Measurements from ENCODE around the gene ATP11A. TPM values are rescaled to one million over a fixed set of nuclear protein-coding genes. Genes with fewer than 3 reads are reported as not detected.

The ATP11A gene
- total RNA-seq, 6 experiments from 2014 or later, result 24.3 to 57.4 (median 33.1) TPM

DNA sequence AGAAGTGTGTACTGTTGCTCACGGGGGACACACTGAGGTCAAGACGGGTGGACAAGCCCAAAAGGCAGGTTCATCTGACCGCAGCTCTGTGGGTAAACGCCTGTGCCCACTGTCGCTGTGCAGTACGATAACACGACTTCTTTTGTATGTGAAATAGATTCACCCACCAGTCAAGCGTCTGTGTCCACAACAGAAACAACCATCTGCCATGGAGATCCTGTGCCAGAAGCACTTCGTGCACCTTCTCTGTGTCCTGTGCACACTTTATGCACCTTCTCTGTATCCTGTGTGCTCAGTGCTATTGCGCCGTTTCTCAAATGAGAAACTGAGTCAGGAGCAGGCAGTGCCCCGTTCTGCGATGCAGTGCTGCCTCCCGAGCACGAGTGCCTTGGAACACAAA, 138.9 kb downstream of the ATP11A start:
- Histone ChIP-seq H3K36me3 (peaks cover 6 to 60% (median 28%) of the 10 kb centered on the region in 4 donors), H3K27me3 (no peaks in the 10 kb centered on the region), H3K4me1 (no peaks in the 10 kb centered on the region), H3K27ac (no peak overlapping the region), H3K9me3 (no peaks in the 10 kb centered on the region), H3K4me3 (no peak overlapping the region)
- 100% methylated on average over 4 of the region's 15 CpGs for WGBS (ENCODE audit: insufficient coverage, low coverage, low lambda C conversion rate, missing lambda C conversion rate)
- DNase-seq, result no peak
- ATAC-seq, result no peak
- TF ChIP-seq, protein P1, sequence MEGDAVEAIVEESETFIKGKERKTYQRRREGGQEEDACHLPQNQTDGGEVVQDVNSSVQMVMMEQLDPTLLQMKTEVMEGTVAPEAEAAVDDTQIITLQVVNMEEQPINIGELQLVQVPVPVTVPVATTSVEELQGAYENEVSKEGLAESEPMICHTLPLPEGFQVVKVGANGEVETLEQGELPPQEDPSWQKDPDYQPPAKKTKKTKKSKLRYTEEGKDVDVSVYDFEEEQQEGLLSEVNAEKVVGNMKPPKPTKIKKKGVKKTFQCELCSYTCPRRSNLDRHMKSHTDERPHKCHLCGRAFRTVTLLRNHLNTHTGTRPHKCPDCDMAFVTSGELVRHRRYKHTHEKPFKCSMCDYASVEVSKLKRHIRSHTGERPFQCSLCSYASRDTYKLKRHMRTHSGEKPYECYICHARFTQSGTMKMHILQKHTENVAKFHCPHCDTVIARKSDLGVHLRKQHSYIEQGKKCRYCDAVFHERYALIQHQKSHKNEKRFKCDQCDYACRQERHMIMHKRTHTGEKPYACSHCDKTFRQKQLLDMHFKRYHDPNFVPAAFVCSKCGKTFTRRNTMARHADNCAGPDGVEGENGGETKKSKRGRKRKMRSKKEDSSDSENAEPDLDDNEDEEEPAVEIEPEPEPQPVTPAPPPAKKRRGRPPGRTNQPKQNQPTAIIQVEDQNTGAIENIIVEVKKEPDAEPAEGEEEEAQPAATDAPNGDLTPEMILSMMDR (IDR thresholded peaks at IDR 0.05), result no peak
- TF ChIP-seq POLR2A (IDR thresholded peaks at IDR 0.05), result no peak
- intact Hi-C loops (cut with DNase I), result no loop called here

DNA sequence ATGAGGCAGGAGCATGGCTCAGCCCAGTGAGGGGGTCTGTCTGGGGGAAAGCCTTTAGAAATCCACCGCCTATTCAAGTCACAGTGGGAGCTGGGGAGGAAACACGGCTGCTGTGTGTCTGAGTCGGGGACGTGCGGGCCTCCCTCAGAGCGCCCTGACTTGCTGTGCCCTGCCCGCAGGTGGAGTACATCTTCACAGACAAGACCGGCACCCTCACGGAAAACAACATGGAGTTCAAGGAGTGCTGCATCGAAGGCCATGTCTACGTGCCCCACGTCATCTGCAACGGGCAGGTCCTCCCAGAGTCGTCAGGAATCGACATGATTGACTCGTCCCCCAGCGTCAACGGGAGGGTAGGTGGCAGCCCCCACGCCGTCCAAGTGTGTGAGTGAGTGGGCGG, 141.4 kb downstream of the ATP11A start:
- Histone ChIP-seq H3K4me3 (no peak overlapping the region), H3K9me3 (no peaks in the 10 kb centered on the region), H3K27ac (no peak overlapping the region), H3K27me3 (no peaks in the 10 kb centered on the region), H3K36me3 (peaks cover 0 to 63% (median 29%) of the 10 kb centered on the region in 4 donors), H3K4me1 (no peaks in the 10 kb centered on the region)
- DNase-seq, result no peak
- WGBS (ENCODE audit: insufficient coverage, low coverage, low lambda C conversion rate, missing lambda C conversion rate), result 96% methylated on average over 5 of the region's 21 CpGs
- no peak for ATAC-seq
- intact Hi-C loops (cut with DNase I), result no loop called here
- TF ChIP-seq, protein P1 (IDR thresholded peaks at IDR 0.05), result no peak
- TF ChIP-seq POLR2A (IDR thresholded peaks at IDR 0.05), result no peak

DNA sequence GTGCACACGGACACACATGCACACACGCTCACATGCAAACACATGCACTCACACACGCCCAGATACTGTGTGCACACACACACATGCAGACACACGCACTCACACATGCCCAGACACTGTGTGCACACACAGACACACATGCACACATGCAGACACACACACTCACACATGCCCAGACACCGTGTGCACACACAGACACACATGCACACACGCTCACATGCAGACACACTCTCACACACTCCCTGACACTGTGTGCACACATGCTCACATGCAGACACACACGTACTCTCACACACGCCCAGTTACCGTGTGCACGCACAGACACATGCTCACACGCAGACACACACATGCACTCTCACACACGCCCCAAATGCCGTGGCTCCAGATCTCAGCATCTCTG, 142.0 kb downstream of the ATP11A start:
- Histone ChIP-seq H3K27ac (no peak overlapping the region), H3K9me3 (no peaks in the 10 kb centered on the region), H3K4me1 (no peaks in the 10 kb centered on the region), H3K4me3 (no peak overlapping the region), H3K36me3 (peaks cover 0 to 62% (median 29%) of the 10 kb centered on the region in 4 donors), H3K27me3 (no peaks in the 10 kb centered on the region)
- intact Hi-C loops (cut with DNase I), result no loop called here
- TF ChIP-seq POLR2A (IDR thresholded peaks at IDR 0.05), result no peak
- TF ChIP-seq, protein P1 (IDR thresholded peaks at IDR 0.05), result no peak
- ATAC-seq (no peak), DNase-seq (no peak)
- WGBS (ENCODE audit: insufficient coverage, low coverage, low lambda C conversion rate, missing lambda C conversion rate), result 33% methylated on average over 1 of the region's 13 CpGs

DNA sequence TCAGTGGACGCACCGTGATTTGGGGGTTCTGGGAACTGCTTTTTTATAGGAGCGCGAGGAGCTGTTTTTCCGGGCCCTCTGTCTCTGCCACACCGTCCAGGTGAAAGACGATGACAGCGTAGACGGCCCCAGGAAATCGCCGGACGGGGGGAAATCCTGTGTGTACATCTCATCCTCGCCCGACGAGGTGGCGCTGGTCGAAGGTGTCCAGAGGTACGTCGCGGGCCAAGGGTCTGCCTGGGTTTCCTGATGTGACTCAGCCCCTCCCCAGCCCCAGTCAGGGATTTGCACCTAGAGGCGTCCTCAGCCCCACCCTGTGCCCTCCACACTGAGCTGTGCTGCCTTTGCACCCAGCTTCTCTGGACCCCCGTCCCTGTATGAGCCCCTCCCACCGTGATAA, 143.0 kb downstream of the ATP11A start:
- H3K36me3 ChIP-seq, result peaks cover 0 to 63% (median 22%) of the 10 kb centered on the region in 4 donors
- no peak overlapping the region for H3K4me3 ChIP-seq
- H3K27ac ChIP-seq, result no peak overlapping the region
- H3K27me3 ChIP-seq, result no peaks in the 10 kb centered on the region
- intact Hi-C loops (cut with DNase I), result no loop called here
- no peaks in the 10 kb centered on the region for H3K9me3 ChIP-seq
- DNase-seq (no peak), ATAC-seq (no peak)
- WGBS (ENCODE audit: insufficient coverage, low coverage, low lambda C conversion rate, missing lambda C conversion rate), result 98% methylated on average over 9 of the region's 23 CpGs
- H3K4me1 ChIP-seq, result no peaks in the 10 kb centered on the region
- TF ChIP-seq POLR2A (IDR thresholded peaks at IDR 0.05), result no peak
- TF ChIP-seq, protein P1 (IDR thresholded peaks at IDR 0.05), result no peak
